ENCODE results near the gene ZNF354B. TPM values are rescaled to one million over a fixed set of nuclear protein-coding genes. Genes with fewer than 3 reads are reported as not detected.

ZNF354B gene
- total RNA-seq (10 to 100 TPM; 14.5 to 37.8 (median 32.5) TPM), total RNA-seq (11.9 to 44.4 (median 23.9) reads per million in 29 experiments)
- 22.4 TPM for total RNA-seq (2013)

GRCh38 chr5:178859625-178860521 lies at the start of gene ZNF354B:
Gene ZNF354B (plus strand): TSS chr5:178859953. CDS start chr5:178861048, 1,095 bp downstream.
- Mint-ChIP-seq H3K9me3 (no peaks in the 10 kb centered on the region), H3K27ac (peak within 1 kb of the TSS; percentile 88 to 93), H3K36me3 (peaks cover 27% of the 10 kb centered on the region), H3K27me3 (peaks cover 0 to 4% of the 10 kb centered on the region in 2 donors), H3K4me3 (peak within 1 kb of the TSS; percentile 83 to 87 (median 86)), H3K4me1 (peaks cover 28 to 33% (median 30%) of the 10 kb centered on the region in 3 donors)
- peak; percentile 66 to 90 (median 79) for DNase-seq
- peaks cover 0 to 6% of the 10 kb centered on the region in 2 donors for H3K36me3 ChIP-seq (ENCODE audit: control insufficient read depth in 2 of 2, extremely low read depth in 1 of 2, insufficient read depth in 1 of 2, low read length in 1 of 2)
- under 1% methylated on average over 79 of the region's 86 CpGs for WGBS (ENCODE audit: insufficient coverage)
- H3K27ac ChIP-seq (ENCODE audit: low read length) = peak within 1 kb of the TSS; percentile 46
- peak; percentile 97 for ATAC-seq (replicated peaks in 1 of 4)
- peak within 1 kb of the TSS; percentile 65 to 87 for H3K4me3 ChIP-seq (ENCODE audit: control insufficient read depth in 1 of 2, extremely low read depth in 1 of 2, low read length in 1 of 2)
- POLR2A ChIA-PET = interaction anchor here in 1 of 2 donors (1.0 kb wide), 1 partner anchor 129 kb away, joined by 4 read pairs; the partner anchor contains the start of gene ZNF354A
- no peaks in the 10 kb centered on the region for H3K27me3 ChIP-seq (replicated peaks in 1 of 2; ENCODE audit: control insufficient read depth in 2 of 2, extremely low read depth in 1 of 2, insufficient read depth in 2 of 2, low read length in 1 of 2)
- peaks cover 4 to 16% of the 10 kb centered on the region in 2 experiments for H3K4me1 ChIP-seq (ENCODE audit: control insufficient read depth in 1 of 2, extremely low read depth in 1 of 2, insufficient read depth in 2 of 2, low read length in 2 of 2)
- no peaks in the 10 kb centered on the region for H3K9me3 ChIP-seq
- CTCF ChIA-PET = interaction anchor here (0.8 to 1.6 kb wide), 4 partner anchors 36 to 200 kb away, joined by 4 to 38 read pairs (median 6); partner anchors contain the start of genes ZFP2 (in 1 of the 2), ZNF354A (in 1 of the 2) and ZNF354C (in 1 of the 2)

- no peak for ATAC-seq (replicated peaks in 1 of 4)
- WGBS (ENCODE audit: insufficient coverage) = 100% methylated on average over 2 of the region's 8 CpGs
These were observed 42.2 kb upstream of the ZNF354B start for GRCh38 chr5:178817506-178817905.

GRCh38 chr5:178818094-178818493 lies 41.7 kb upstream of the ZNF354B start:
- Mint-ChIP-seq H3K27me3 (peaks cover 0 to 4% of the 10 kb centered on the region in 2 donors), H3K27ac (no peak overlapping the region), H3K4me1 (no peaks in the 10 kb centered on the region), H3K9me3 (no peaks in the 10 kb centered on the region), H3K4me3 (no peak overlapping the region), H3K36me3 (no peaks in the 10 kb centered on the region)
- DNase-seq = no peak
- CTCF ChIA-PET = no interaction called here
- POLR2A ChIA-PET = no interaction called here
- Histone ChIP-seq H3K27ac (ENCODE audit: low read length) (no peak overlapping the region), H3K36me3 (ENCODE audit: control insufficient read depth in 2 of 2, extremely low read depth in 1 of 2, insufficient read depth in 1 of 2, low read length in 1 of 2) (no peaks in the 10 kb centered on the region), H3K9me3 (no peaks in the 10 kb centered on the region), H3K4me1 (ENCODE audit: control insufficient read depth in 1 of 2, extremely low read depth in 1 of 2, insufficient read depth in 2 of 2, low read length in 2 of 2) (no peaks in the 10 kb centered on the region), H3K27me3 (replicated peaks in 1 of 2; ENCODE audit: control insufficient read depth in 2 of 2, extremely low read depth in 1 of 2, insufficient read depth in 2 of 2, low read length in 1 of 2) (peaks cover 0 to 2% of the 10 kb centered on the region in 2 experiments), H3K4me3 (ENCODE audit: control insufficient read depth in 1 of 2, extremely low read depth in 1 of 2, low read length in 1 of 2) (no peak overlapping the region)
- ATAC-seq (replicated peaks in 1 of 4) = no peak
- WGBS (ENCODE audit: insufficient coverage) = 90% methylated on average over 10 of the region's 14 CpGs

More at GRCh38 chr5:178817506-178817905, 42.2 kb upstream of the ZNF354B start:
- Histone ChIP-seq H3K27me3 (replicated peaks in 1 of 2; ENCODE audit: control insufficient read depth in 2 of 2, extremely low read depth in 1 of 2, insufficient read depth in 2 of 2, low read length in 1 of 2) (peaks cover 0 to 2% of the 10 kb centered on the region in 2 experiments), H3K4me3 (ENCODE audit: control insufficient read depth in 1 of 2, extremely low read depth in 1 of 2, low read length in 1 of 2) (no peak overlapping the region), H3K36me3 (ENCODE audit: control insufficient read depth in 2 of 2, extremely low read depth in 1 of 2, insufficient read depth in 1 of 2, low read length in 1 of 2) (no peaks in the 10 kb centered on the region), H3K4me1 (ENCODE audit: control insufficient read depth in 1 of 2, extremely low read depth in 1 of 2, insufficient read depth in 2 of 2, low read length in 2 of 2) (no peaks in the 10 kb centered on the region), H3K9me3 (no peaks in the 10 kb centered on the region), H3K27ac (ENCODE audit: low read length) (no peak overlapping the region)
- POLR2A ChIA-PET = no interaction called here
- H3K4me1 Mint-ChIP-seq = no peaks in the 10 kb centered on the region
- H3K36me3 Mint-ChIP-seq = no peaks in the 10 kb centered on the region
- no peak overlapping the region for H3K27ac Mint-ChIP-seq
- no peak overlapping the region for H3K4me3 Mint-ChIP-seq
- H3K27me3 Mint-ChIP-seq = peaks cover 0 to 6% of the 10 kb centered on the region in 2 donors
- CTCF ChIA-PET = no interaction called here
- no peak for DNase-seq
- no peaks in the 10 kb centered on the region for H3K9me3 Mint-ChIP-seq

GRCh38 chr5:178820001-178820400 lies 39.8 kb upstream of the ZNF354B start:
- ChIA-PET CTCF (no interaction called here), POLR2A (no interaction called here)
- Mint-ChIP-seq H3K36me3 (no peaks in the 10 kb centered on the region), H3K4me1 (no peaks in the 10 kb centered on the region), H3K27me3 (peaks cover 0 to 4% of the 10 kb centered on the region in 2 donors), H3K27ac (no peak overlapping the region), H3K9me3 (no peaks in the 10 kb centered on the region), H3K4me3 (no peak overlapping the region)
- DNase-seq (no peak), ATAC-seq (replicated peaks in 1 of 4) (no peak)
- Histone ChIP-seq H3K36me3 (ENCODE audit: control insufficient read depth in 2 of 2, extremely low read depth in 1 of 2, insufficient read depth in 1 of 2, low read length in 1 of 2) (no peaks in the 10 kb centered on the region), H3K4me1 (ENCODE audit: control insufficient read depth in 1 of 2, extremely low read depth in 1 of 2, insufficient read depth in 2 of 2, low read length in 2 of 2) (no peaks in the 10 kb centered on the region), H3K27me3 (replicated peaks in 1 of 2; ENCODE audit: control insufficient read depth in 2 of 2, extremely low read depth in 1 of 2, insufficient read depth in 2 of 2, low read length in 1 of 2) (peaks cover 0 to 2% of the 10 kb centered on the region in 2 experiments), H3K9me3 (no peaks in the 10 kb centered on the region), H3K27ac (ENCODE audit: low read length) (no peak overlapping the region), H3K4me3 (ENCODE audit: control insufficient read depth in 1 of 2, extremely low read depth in 1 of 2, low read length in 1 of 2) (no peak overlapping the region)
- WGBS (ENCODE audit: insufficient coverage) = no CpG with 5 or more reads among the region's 2 CpGs

- Histone ChIP-seq H3K9me3 (no peaks in the 10 kb centered on the region), H3K36me3 (ENCODE audit: control insufficient read depth in 2 of 2, extremely low read depth in 1 of 2, insufficient read depth in 1 of 2, low read length in 1 of 2) (no peaks in the 10 kb centered on the region), H3K4me1 (ENCODE audit: control insufficient read depth in 1 of 2, extremely low read depth in 1 of 2, insufficient read depth in 2 of 2, low read length in 2 of 2) (no peaks in the 10 kb centered on the region), H3K27ac (ENCODE audit: low read length) (no peak overlapping the region), H3K4me3 (ENCODE audit: control insufficient read depth in 1 of 2, extremely low read depth in 1 of 2, low read length in 1 of 2) (no peak overlapping the region), H3K27me3 (replicated peaks in 1 of 2; ENCODE audit: control insufficient read depth in 2 of 2, extremely low read depth in 1 of 2, insufficient read depth in 2 of 2, low read length in 1 of 2) (no peaks in the 10 kb centered on the region)
- WGBS (ENCODE audit: insufficient coverage) = 82% methylated on average over 3 of the region's 6 CpGs
- ATAC-seq (replicated peaks in 1 of 4) (no peak), DNase-seq (no peak)
- Mint-ChIP-seq H3K36me3 (no peaks in the 10 kb centered on the region), H3K9me3 (no peaks in the 10 kb centered on the region), H3K27me3 (peaks cover 0 to 3% of the 10 kb centered on the region in 2 donors), H3K4me3 (no peak overlapping the region), H3K4me1 (no peaks in the 10 kb centered on the region), H3K27ac (no peak overlapping the region)
- POLR2A ChIA-PET = no interaction called here
- CTCF ChIA-PET = no interaction called here
These were observed 34.3 kb upstream of the ZNF354B start for GRCh38 chr5:178825444-178825843.

- ATAC-seq (replicated peaks in 1 of 4) (no peak), DNase-seq (no peak)
- H3K4me1 Mint-ChIP-seq = no peaks in the 10 kb centered on the region
- ChIA-PET POLR2A (no interaction called here), CTCF (no interaction called here)
- peaks cover 0 to 3% of the 10 kb centered on the region in 2 donors for H3K27me3 Mint-ChIP-seq
- H3K9me3 Mint-ChIP-seq = no peaks in the 10 kb centered on the region
- no peak overlapping the region for H3K4me3 Mint-ChIP-seq
- no CpG with 5 or more reads among the region's 2 CpGs for WGBS (ENCODE audit: insufficient coverage)
- peaks cover 0 to 5% of the 10 kb centered on the region in 2 experiments for H3K27me3 ChIP-seq (replicated peaks in 1 of 2; ENCODE audit: control insufficient read depth in 2 of 2, extremely low read depth in 1 of 2, insufficient read depth in 2 of 2, low read length in 1 of 2)
- H3K9me3 ChIP-seq = no peaks in the 10 kb centered on the region
- H3K36me3 ChIP-seq (ENCODE audit: control insufficient read depth in 2 of 2, extremely low read depth in 1 of 2, insufficient read depth in 1 of 2, low read length in 1 of 2) = no peaks in the 10 kb centered on the region
- H3K4me3 ChIP-seq (ENCODE audit: control insufficient read depth in 1 of 2, extremely low read depth in 1 of 2, low read length in 1 of 2) = no peak overlapping the region
- H3K27ac ChIP-seq (ENCODE audit: low read length) = no peak overlapping the region
- H3K27ac Mint-ChIP-seq = no peak overlapping the region
- H3K4me1 ChIP-seq (ENCODE audit: control insufficient read depth in 1 of 2, extremely low read depth in 1 of 2, insufficient read depth in 2 of 2, low read length in 2 of 2) = no peaks in the 10 kb centered on the region
- H3K36me3 Mint-ChIP-seq = no peaks in the 10 kb centered on the region
These were observed 33.5 kb upstream of the ZNF354B start for GRCh38 chr5:178826216-178826615.

Measured in T-cell (primary cell).